ENCODE data around the gene SLAMF1. TPM values are rescaled to one million over a fixed set of nuclear protein-coding genes. Genes with fewer than 3 reads are reported as not detected.
A peak's percentile ranks its signal among the peaks of the same experiment; 100 is the strongest.

SLAMF1 gene
- total RNA-seq, 5 donors from 2014 or later (not counting 1 experiment from before 2014, with no cell fraction given) = 19.4 to 38.7 (median 30.7) TPM

DNA sequence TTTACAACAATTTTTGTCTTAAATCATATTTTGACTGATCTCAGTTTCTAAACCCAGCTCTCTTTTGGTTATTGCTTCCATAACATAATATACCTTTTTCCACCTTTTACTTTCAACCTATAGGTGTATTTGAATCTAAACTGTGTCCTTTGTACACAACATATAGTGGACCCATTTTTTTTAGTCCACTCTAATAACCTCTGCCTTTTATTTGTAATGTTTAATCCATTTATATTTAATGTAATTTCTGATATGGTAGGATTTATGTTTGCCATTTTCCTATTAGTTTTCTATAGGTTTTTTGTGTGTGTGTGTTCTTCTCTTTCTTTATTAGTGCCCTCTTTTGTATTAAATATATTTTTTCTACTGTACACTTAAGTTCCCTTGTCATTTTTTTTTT is 22.4 kb upstream of the SLAMF1 start:
- no peaks in the 10 kb centered on the region for H3K27me3 Mint-ChIP-seq
- ChIA-PET CTCF (interaction anchor here in 1 of 2 donors (0.8 to 0.9 kb wide), 2 partner anchors 49 to 200 kb away, joined by 3 read pairs; no protein-coding TSS in a partner anchor), POLR2A (interaction anchor here in 1 of 2 donors (0.7 kb wide), 1 partner anchor 429 kb away, joined by 3 read pairs; no protein-coding TSS in a partner anchor)
- Histone ChIP-seq H3K4me1 (ENCODE audit: control insufficient read depth in 1 of 2, extremely low read depth in 1 of 2, insufficient read depth in 2 of 2, low read length in 2 of 2) (peaks cover 39 to 42% of the 10 kb centered on the region in 2 experiments), H3K36me3 (ENCODE audit: control insufficient read depth in 2 of 2, extremely low read depth in 1 of 2, insufficient read depth in 1 of 2, low read length in 1 of 2) (no peaks in the 10 kb centered on the region), H3K9me3 (no peaks in the 10 kb centered on the region), H3K4me3 (ENCODE audit: control insufficient read depth in 1 of 2, extremely low read depth in 1 of 2, low read length in 1 of 2) (no peak overlapping the region), H3K27me3 (replicated peaks in 1 of 2; ENCODE audit: control insufficient read depth in 2 of 2, extremely low read depth in 1 of 2, insufficient read depth in 2 of 2, low read length in 1 of 2) (no peaks in the 10 kb centered on the region), H3K27ac (ENCODE audit: low read length) (no peak overlapping the region)
- H3K9me3 Mint-ChIP-seq = no peaks in the 10 kb centered on the region
- H3K36me3 Mint-ChIP-seq = peaks cover 11% of the 10 kb centered on the region
- no peak for DNase-seq
- ATAC-seq (replicated peaks in 1 of 4) = no peak
- no peak overlapping the region for H3K4me3 Mint-ChIP-seq
- H3K4me1 Mint-ChIP-seq = peaks cover 37 to 50% (median 50%) of the 10 kb centered on the region in 3 donors
- no peak overlapping the region for H3K27ac Mint-ChIP-seq

- Mint-ChIP-seq H3K9me3 (no peaks in the 10 kb centered on the region), H3K27me3 (no peaks in the 10 kb centered on the region), H3K4me1 (peaks cover 51 to 64% (median 63%) of the 10 kb centered on the region in 3 donors), H3K36me3 (peaks cover 11% of the 10 kb centered on the region), H3K4me3 (no peak overlapping the region), H3K27ac (peak overlapping the region in 1 of 2 donors; percentile 56)
- WGBS (ENCODE audit: insufficient coverage) = 80% methylated on average over 1 of the region's 2 CpGs
- DNase-seq = no peak
- POLR2A ChIA-PET = interaction anchor here in 1 of 2 donors (0.7 to 1.0 kb wide), 2 partner anchors 48 to 596 kb away, joined by 3 read pairs; no protein-coding TSS in a partner anchor
- H3K4me1 ChIP-seq (ENCODE audit: control insufficient read depth in 1 of 2, extremely low read depth in 1 of 2, insufficient read depth in 2 of 2, low read length in 2 of 2) = peaks cover 38 to 40% of the 10 kb centered on the region in 2 experiments
- no peak overlapping the region for H3K4me3 ChIP-seq (ENCODE audit: control insufficient read depth in 1 of 2, extremely low read depth in 1 of 2, low read length in 1 of 2)
- H3K9me3 ChIP-seq = no peaks in the 10 kb centered on the region
- CTCF ChIA-PET = interaction anchor here in 1 of 2 donors (0.5 to 0.6 kb wide), 2 partner anchors 56 to 468 kb away, joined by 3 to 4 read pairs; no protein-coding TSS in a partner anchor
- no peak for ATAC-seq (replicated peaks in 1 of 4)
- no peaks in the 10 kb centered on the region for H3K36me3 ChIP-seq (ENCODE audit: control insufficient read depth in 2 of 2, extremely low read depth in 1 of 2, insufficient read depth in 1 of 2, low read length in 1 of 2)
- H3K27me3 ChIP-seq (replicated peaks in 1 of 2; ENCODE audit: control insufficient read depth in 2 of 2, extremely low read depth in 1 of 2, insufficient read depth in 2 of 2, low read length in 1 of 2) = no peaks in the 10 kb centered on the region
- no peak overlapping the region for H3K27ac ChIP-seq (ENCODE audit: low read length)
Observed at GRCh38 chr1:160667896-160668295, 21.1 kb upstream of the SLAMF1 start.

GRCh38 chr1:160666079-160666442 is 19.2 kb upstream of the SLAMF1 start:
- H3K27ac Mint-ChIP-seq = peak overlapping the region; percentile 90 to 92
- POLR2A ChIA-PET = no interaction called here
- no peaks in the 10 kb centered on the region for H3K9me3 Mint-ChIP-seq
- no peaks in the 10 kb centered on the region for H3K27me3 Mint-ChIP-seq
- CTCF ChIA-PET = interaction anchor here in 1 of 2 donors (1.4 kb wide), 2 partner anchors 12 to 48 kb away, joined by 4 to 5 read pairs; no protein-coding TSS in a partner anchor
- H3K9me3 ChIP-seq = no peaks in the 10 kb centered on the region
- WGBS (ENCODE audit: insufficient coverage) = 47% methylated on average over 2 of the region's 3 CpGs
- peak overlapping the region; percentile 81 for H3K27ac ChIP-seq (ENCODE audit: low read length)
- no peaks in the 10 kb centered on the region for H3K36me3 ChIP-seq (ENCODE audit: control insufficient read depth in 2 of 2, extremely low read depth in 1 of 2, insufficient read depth in 1 of 2, low read length in 1 of 2)
- H3K4me1 ChIP-seq (ENCODE audit: control insufficient read depth in 1 of 2, extremely low read depth in 1 of 2, insufficient read depth in 2 of 2, low read length in 2 of 2) = peaks cover 42 to 43% of the 10 kb centered on the region in 2 experiments
- DNase-seq = no peak
- ATAC-seq (replicated peaks in 1 of 4) = no peak
- peaks cover 11% of the 10 kb centered on the region for H3K36me3 Mint-ChIP-seq
- H3K4me3 ChIP-seq (ENCODE audit: control insufficient read depth in 1 of 2, extremely low read depth in 1 of 2, low read length in 1 of 2) = no peak overlapping the region
- H3K4me3 Mint-ChIP-seq = peak overlapping the region in 2 of 3 donors; percentile 46 to 70
- no peaks in the 10 kb centered on the region for H3K27me3 ChIP-seq (replicated peaks in 1 of 2; ENCODE audit: control insufficient read depth in 2 of 2, extremely low read depth in 1 of 2, insufficient read depth in 2 of 2, low read length in 1 of 2)
- H3K4me1 Mint-ChIP-seq = peaks cover 65 to 80% (median 74%) of the 10 kb centered on the region in 3 donors

- Mint-ChIP-seq H3K4me3 (peak overlapping the region; percentile 25 to 70 (median 46)), H3K4me1 (peaks cover 65 to 79% (median 71%) of the 10 kb centered on the region in 3 donors), H3K36me3 (peaks cover 8% of the 10 kb centered on the region), H3K27me3 (no peaks in the 10 kb centered on the region), H3K9me3 (no peaks in the 10 kb centered on the region), H3K27ac (peak overlapping the region; percentile 90 to 92)
- H3K4me3 ChIP-seq (ENCODE audit: control insufficient read depth in 1 of 2, extremely low read depth in 1 of 2, low read length in 1 of 2) = peak overlapping the region; percentile 4 to 18
- H3K27ac ChIP-seq (ENCODE audit: low read length) = peak overlapping the region; percentile 81
- WGBS (ENCODE audit: insufficient coverage) = 30% methylated on average over 4 of the region's 6 CpGs
- ChIA-PET CTCF (interaction anchor here in 1 of 2 donors (0.6 to 1.5 kb wide), 6 partner anchors 10 to 375 kb away, joined by 3 to 10 read pairs (median 4); no protein-coding TSS in a partner anchor), POLR2A (no interaction called here)
- H3K27me3 ChIP-seq (replicated peaks in 1 of 2; ENCODE audit: control insufficient read depth in 2 of 2, extremely low read depth in 1 of 2, insufficient read depth in 2 of 2, low read length in 1 of 2) = no peaks in the 10 kb centered on the region
- DNase-seq (peak in 1 of 35 experiments; percentile 50), ATAC-seq (replicated peaks in 1 of 4) (peak in 3 of 4 experiments; percentile 20 to 44 (median 28))
- no peaks in the 10 kb centered on the region for H3K9me3 ChIP-seq
- H3K36me3 ChIP-seq (ENCODE audit: control insufficient read depth in 2 of 2, extremely low read depth in 1 of 2, insufficient read depth in 1 of 2, low read length in 1 of 2) = no peaks in the 10 kb centered on the region
- H3K4me1 ChIP-seq (ENCODE audit: control insufficient read depth in 1 of 2, extremely low read depth in 1 of 2, insufficient read depth in 2 of 2, low read length in 2 of 2) = peaks cover 42 to 43% of the 10 kb centered on the region in 2 experiments
Observed at GRCh38 chr1:160665330-160666078, 18.7 kb upstream of the SLAMF1 start.

- H3K4me1 ChIP-seq (ENCODE audit: control insufficient read depth in 1 of 2, extremely low read depth in 1 of 2, insufficient read depth in 2 of 2, low read length in 2 of 2) = peaks cover 42 to 43% of the 10 kb centered on the region in 2 experiments
- Mint-ChIP-seq H3K9me3 (no peaks in the 10 kb centered on the region), H3K4me1 (peaks cover 66 to 83% (median 67%) of the 10 kb centered on the region in 3 donors), H3K4me3 (peak overlapping the region; percentile 43 to 70 (median 50)), H3K36me3 (peaks cover 2% of the 10 kb centered on the region), H3K27ac (peak overlapping the region; percentile 90 to 92), H3K27me3 (no peaks in the 10 kb centered on the region)
- POLR2A ChIA-PET = interaction anchor here (0.6 kb wide), 2 partner anchors 19 to 108 kb away, joined by 3 read pairs; no protein-coding TSS in a partner anchor
- H3K4me3 ChIP-seq (ENCODE audit: control insufficient read depth in 1 of 2, extremely low read depth in 1 of 2, low read length in 1 of 2) = peak overlapping the region; percentile 4 to 38
- no CpG with 5 or more reads among the region's 3 CpGs for WGBS (ENCODE audit: insufficient coverage)
- no peaks in the 10 kb centered on the region for H3K36me3 ChIP-seq (ENCODE audit: control insufficient read depth in 2 of 2, extremely low read depth in 1 of 2, insufficient read depth in 1 of 2, low read length in 1 of 2)
- ATAC-seq (replicated peaks in 1 of 4) (peak; percentile 89 to 93 (median 92)), DNase-seq (peak in 18 of 35 experiments; percentile 10 to 65 (median 30))
- CTCF ChIA-PET = interaction anchor here (0.6 to 1.5 kb wide), 8 partner anchors 8 to 454 kb away, joined by 3 to 12 read pairs (median 4); no protein-coding TSS in a partner anchor
- H3K27ac ChIP-seq (ENCODE audit: low read length) = peak overlapping the region; percentile 81
- no peaks in the 10 kb centered on the region for H3K9me3 ChIP-seq
- no peaks in the 10 kb centered on the region for H3K27me3 ChIP-seq (replicated peaks in 1 of 2; ENCODE audit: control insufficient read depth in 2 of 2, extremely low read depth in 1 of 2, insufficient read depth in 2 of 2, low read length in 1 of 2)
Observed at GRCh38 chr1:160664573-160665051, 17.8 kb upstream of the SLAMF1 start.

DNA sequence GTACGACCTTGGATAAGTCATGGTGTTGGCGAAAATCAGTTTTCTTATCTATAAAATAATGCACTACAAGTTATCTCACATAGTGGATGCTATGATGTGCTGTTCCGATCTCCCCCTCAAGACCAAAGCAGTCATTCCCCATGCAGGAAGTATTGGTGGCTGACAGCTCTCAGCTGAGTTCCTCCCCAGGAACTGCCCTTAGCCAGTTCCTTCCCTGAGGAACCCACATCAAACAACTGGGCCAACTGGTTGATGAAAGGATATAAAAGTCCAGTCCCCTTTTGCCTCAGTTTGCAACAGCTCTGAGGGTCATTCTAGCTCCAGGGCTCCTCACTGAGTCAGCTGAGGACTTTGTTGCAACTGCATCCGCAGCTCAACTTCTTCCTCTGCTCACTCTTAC is 16.1 kb upstream of the SLAMF1 start:
- Histone ChIP-seq H3K36me3 (ENCODE audit: control insufficient read depth in 2 of 2, extremely low read depth in 1 of 2, insufficient read depth in 1 of 2, low read length in 1 of 2) (no peaks in the 10 kb centered on the region), H3K27me3 (replicated peaks in 1 of 2; ENCODE audit: control insufficient read depth in 2 of 2, extremely low read depth in 1 of 2, insufficient read depth in 2 of 2, low read length in 1 of 2) (no peaks in the 10 kb centered on the region), H3K4me1 (ENCODE audit: control insufficient read depth in 1 of 2, extremely low read depth in 1 of 2, insufficient read depth in 2 of 2, low read length in 2 of 2) (peaks cover 47 to 50% of the 10 kb centered on the region in 2 experiments), H3K4me3 (ENCODE audit: control insufficient read depth in 1 of 2, extremely low read depth in 1 of 2, low read length in 1 of 2) (no peak overlapping the region), H3K27ac (ENCODE audit: low read length) (no peak overlapping the region), H3K9me3 (no peaks in the 10 kb centered on the region)
- H3K27ac Mint-ChIP-seq = peak overlapping the region; percentile 68 to 71
- DNase-seq (no peak), ATAC-seq (replicated peaks in 1 of 4) (peak in 2 of 4 experiments; percentile 32 to 44)
- no peaks in the 10 kb centered on the region for H3K27me3 Mint-ChIP-seq
- ChIA-PET POLR2A (no interaction called here), CTCF (interaction anchor here (0.6 to 1.2 kb wide), 5 partner anchors 9 to 553 kb away, joined by 3 to 10 read pairs (median 6); no protein-coding TSS in a partner anchor)
- H3K36me3 Mint-ChIP-seq = peaks cover 5% of the 10 kb centered on the region
- H3K9me3 Mint-ChIP-seq = no peaks in the 10 kb centered on the region
- peak overlapping the region; percentile 28 to 57 (median 49) for H3K4me3 Mint-ChIP-seq
- H3K4me1 Mint-ChIP-seq = peaks cover 74 to 87% (median 76%) of the 10 kb centered on the region in 3 donors
- 70% methylated on average over 1 of the region's 4 CpGs for WGBS (ENCODE audit: insufficient coverage)
